IPS-15b (cell line): Measurements from ENCODE around the gene LPAR3.

Experiments
- H3K27me3 ChIP-seq: one replicate; pipeline ENCODE4 v1.6.1; 2013; ENCODE audit warnings: low read length; ENCODE audit not compliant: control insufficient read depth, insufficient read depth
- H3K36me3 ChIP-seq: one replicate; pipeline ENCODE4 v1.6.1; 2013; ENCODE audit warnings: low read length; ENCODE audit not compliant: control insufficient read depth, insufficient read depth
- H3K4me1 ChIP-seq: one replicate; pipeline ENCODE4 v1.6.1; 2013; ENCODE audit warnings: mild to moderate bottlenecking, low read length; ENCODE audit not compliant: control insufficient read depth, insufficient read depth
- H3K4me3 ChIP-seq: one replicate; pipeline ENCODE4 v1.5.1; 2013; ENCODE audit warnings: low read depth, low read length
- H3K9ac ChIP-seq: one replicate; pipeline ENCODE4 v1.6.1; 2013; ENCODE audit warnings: low read depth, mild to moderate bottlenecking, low read length
- H3K9me3 ChIP-seq: one replicate; pipeline ENCODE4 v1.6.1; 2013; ENCODE audit warnings: mild to moderate bottlenecking, low read length; ENCODE audit not compliant: control insufficient read depth, insufficient read depth

LPAR3 gene

GRCh38 chr1:84896279-84896678 is 3.3 kb upstream of the LPAR3 start:
- Histone ChIP-seq H3K4me3 (no peak overlapping the region), H3K9me3 (no peaks in the 10 kb centered on the region), H3K4me1 (peaks cover 9% of the 10 kb centered on the region), H3K9ac (no peak overlapping the region), H3K27me3 (peaks cover 20% of the 10 kb centered on the region), H3K36me3 (no peaks in the 10 kb centered on the region)

- Histone ChIP-seq H3K9me3 (no peaks in the 10 kb centered on the region), H3K4me3 (no peak overlapping the region), H3K9ac (no peak overlapping the region), H3K36me3 (no peaks in the 10 kb centered on the region), H3K27me3 (peaks cover 20% of the 10 kb centered on the region), H3K4me1 (peaks cover 9% of the 10 kb centered on the region)
Measured at GRCh38 chr1:84890566-84890965, 2.4 kb downstream of the LPAR3 start.

GRCh38 chr1:84889437-84889836 is 3.6 kb downstream of the LPAR3 start:
- H3K4me1 ChIP-seq: peaks cover 5% of the 10 kb centered on the region
- H3K9ac ChIP-seq: no peak overlapping the region
- peaks cover 20% of the 10 kb centered on the region for H3K27me3 ChIP-seq
- no peaks in the 10 kb centered on the region for H3K36me3 ChIP-seq
- no peaks in the 10 kb centered on the region for H3K9me3 ChIP-seq
- H3K4me3 ChIP-seq: no peak overlapping the region

GRCh38 chr1:84888753-84889152 is 4.3 kb downstream of the LPAR3 start:
- Histone ChIP-seq H3K4me1 (peaks cover 1% of the 10 kb centered on the region), H3K9ac (no peak overlapping the region), H3K27me3 (peaks cover 15% of the 10 kb centered on the region), H3K4me3 (no peak overlapping the region), H3K36me3 (no peaks in the 10 kb centered on the region), H3K9me3 (no peaks in the 10 kb centered on the region)

- Histone ChIP-seq H3K4me3 (no peak overlapping the region), H3K4me1 (no peaks in the 10 kb centered on the region), H3K36me3 (no peaks in the 10 kb centered on the region), H3K9ac (no peak overlapping the region), H3K9me3 (no peaks in the 10 kb centered on the region), H3K27me3 (peaks cover 7% of the 10 kb centered on the region)
Measured at GRCh38 chr1:84887261-84887934, 5.6 kb downstream of the LPAR3 start.

- no peaks in the 10 kb centered on the region for H3K36me3 ChIP-seq
- H3K27me3 ChIP-seq: no peaks in the 10 kb centered on the region
- no peaks in the 10 kb centered on the region for H3K4me1 ChIP-seq
- no peaks in the 10 kb centered on the region for H3K9me3 ChIP-seq
- H3K4me3 ChIP-seq: no peak overlapping the region
- H3K9ac ChIP-seq: no peak overlapping the region
Measured at GRCh38 chr1:84885469-84885868, 7.5 kb downstream of the LPAR3 start.

GRCh38 chr1:84884671-84885389 is 8.2 kb downstream of the LPAR3 start:
- Histone ChIP-seq H3K4me1 (no peaks in the 10 kb centered on the region), H3K36me3 (no peaks in the 10 kb centered on the region), H3K9me3 (no peaks in the 10 kb centered on the region), H3K27me3 (no peaks in the 10 kb centered on the region), H3K9ac (no peak overlapping the region), H3K4me3 (no peak overlapping the region)

GRCh38 chr1:84883286-84883685 is 9.7 kb downstream of the LPAR3 start:
- Histone ChIP-seq H3K4me3 (no peak overlapping the region), H3K9me3 (no peaks in the 10 kb centered on the region), H3K36me3 (no peaks in the 10 kb centered on the region), H3K4me1 (no peaks in the 10 kb centered on the region), H3K27me3 (no peaks in the 10 kb centered on the region), H3K9ac (no peak overlapping the region)

- Histone ChIP-seq H3K9ac (no peak overlapping the region), H3K27me3 (no peaks in the 10 kb centered on the region), H3K36me3 (no peaks in the 10 kb centered on the region), H3K9me3 (no peaks in the 10 kb centered on the region), H3K4me1 (no peaks in the 10 kb centered on the region), H3K4me3 (no peak overlapping the region)
Measured at GRCh38 chr1:84877592-84877991, 15.4 kb downstream of the LPAR3 start.

GRCh38 chr1:84876353-84876752 is 16.7 kb downstream of the LPAR3 start:
- Histone ChIP-seq H3K9me3 (no peaks in the 10 kb centered on the region), H3K4me3 (no peak overlapping the region), H3K27me3 (no peaks in the 10 kb centered on the region), H3K9ac (no peak overlapping the region), H3K4me1 (no peaks in the 10 kb centered on the region), H3K36me3 (no peaks in the 10 kb centered on the region)

GRCh38 chr1:84873366-84873765 is 19.6 kb downstream of the LPAR3 start:
- Histone ChIP-seq H3K27me3 (no peaks in the 10 kb centered on the region), H3K4me3 (no peak overlapping the region)

GRCh38 chr1:84872696-84873355 is 20.2 kb downstream of the LPAR3 start:
- H3K9me3 ChIP-seq: no peaks in the 10 kb centered on the region
- no peaks in the 10 kb centered on the region for H3K27me3 ChIP-seq
- no peak overlapping the region for H3K4me3 ChIP-seq
- no peaks in the 10 kb centered on the region for H3K36me3 ChIP-seq
- no peaks in the 10 kb centered on the region for H3K4me1 ChIP-seq
- no peak overlapping the region for H3K9ac ChIP-seq

More at GRCh38 chr1:84873366-84873765, 19.6 kb downstream of the LPAR3 start:
- H3K4me1 ChIP-seq: no peaks in the 10 kb centered on the region
- no peaks in the 10 kb centered on the region for H3K36me3 ChIP-seq
- H3K9me3 ChIP-seq: no peaks in the 10 kb centered on the region
- H3K9ac ChIP-seq: no peak overlapping the region
